GM12878 (cell line): ENCODE data around the gene OPRM1. TPM values are rescaled to one million over a fixed set of nuclear protein-coding genes. Genes with fewer than 3 reads are reported as not detected.

ENCODE experiments used
- ATAC-seq: fragments of 200-7000 bp; cut with Tn5 transposase; 3 replicates; pipeline ENCODE4 v1.9.1; 2020; ENCODE audit warnings: mild to moderate bottlenecking, moderate library complexity
- BruUV-seq: library from RNA; stranded (reverse); fragments of 400-500 nt; replicated peaks from 2 replicates; lab custom pipeline; 2021; lab: Mats Ljungman, UMichigan
- CTCF ChIA-PET: fragments of 300-600 bp; sonication (Branson Sonifier 250); formaldehyde crosslinking; extraction: SDS; loops from one replicate; lab custom pipeline; 2021; ENCODE audit warnings: inconsistent platforms; lab: Yijun Ruan, JAX
- POLR2A ChIA-PET: fragments of 350-600 bp; formaldehyde crosslinking; extraction: SDS; loops from one replicate; lab custom pipeline; 2021; ENCODE audit warnings: inconsistent platforms; lab: Charles Lee
- RAD21 ChIA-PET: fragments of 300-600 bp; sonication (Branson Sonifier 250); formaldehyde crosslinking; loops from one replicate; lab custom pipeline; 2023; ENCODE audit warnings: antibody characterized with exemption; ENCODE audit not compliant: unreplicated experiment; lab: Charles Lee
- SMC1A ChIA-PET: fragments of 300-600 bp; sonication (Branson Sonifier 250); formaldehyde crosslinking; loops from one replicate; lab custom pipeline; 2023; ENCODE audit not compliant: unreplicated experiment, uncharacterized antibody; lab: Charles Lee
- DNase-seq: peaks from one replicate; pipeline ENCODE4 v3.0.0-alpha.2; 2011; ENCODE audit warnings: low read depth, low spot score
- FAIRE-seq: peaks from 3 replicates; lab custom pipeline; 2011; peaks lifted over from hg19 to GRCh38; lab: Jason Lieb, UNC
- H2AFZ ChIP-seq: 2 replicates; pipeline ENCODE4 v1.6.0; 2011; ENCODE audit warnings: low read depth, low read length, control low read depth; ENCODE audit not compliant: control insufficient read depth
- H3K27ac ChIP-seq: 2 replicates; pipeline ENCODE4 v1.5.1; 2011; ENCODE audit warnings: control low read depth; ENCODE audit not compliant: control insufficient read depth, insufficient read depth
- H3K27me3 ChIP-seq, 2 experiments: replicated peaks in 1 of 2; 2 replicates each; pipeline versions ENCODE4 v1.6.0 to v1.6.1; 2011; ENCODE audit warnings: low read length in 1 of 2; ENCODE audit not compliant: control insufficient read depth in 2 of 2, insufficient read depth in 2 of 2
- H3K36me3 ChIP-seq, 2 experiments: 2 replicates each; pipeline ENCODE4 v1.5.1; 2011; ENCODE audit warnings: low read length in 1 of 2; ENCODE audit not compliant: control insufficient read depth in 2 of 2, insufficient read depth in 2 of 2
- H3K4me1 ChIP-seq: 2 replicates; pipeline ENCODE4 v1.6.1; 2011; ENCODE audit warnings: mild to moderate bottlenecking, low read length, moderate library complexity, mixed read lengths; ENCODE audit not compliant: control insufficient read depth, insufficient read depth
- H3K4me2 ChIP-seq: 2 replicates; pipeline ENCODE4 v1.6.0; 2011; ENCODE audit warnings: control low read depth; ENCODE audit not compliant: control insufficient read depth, insufficient read depth
- H3K4me3 ChIP-seq: fragments of 200-600 bp; sonication (generic); 2 replicates; pipeline ENCODE4 v1.5.1; 2016
- H3K79me2 ChIP-seq: 2 replicates; pipeline ENCODE4 v1.6.0; 2011; ENCODE audit warnings: low read length; ENCODE audit not compliant: control insufficient read depth, insufficient read depth
- H3K9ac ChIP-seq: 2 replicates; pipeline ENCODE4 v1.8.0; 2011; ENCODE audit warnings: low read length, control low read depth, mixed read lengths; ENCODE audit not compliant: control insufficient read depth, insufficient read depth
- H3K9me3 ChIP-seq: replicated peaks from 3 replicates; pipeline ENCODE4 v1.5.1; 2011; ENCODE audit warnings: mild to moderate bottlenecking, low read length; ENCODE audit not compliant: control insufficient read depth, insufficient read depth
- H4K20me1 ChIP-seq: 2 replicates; pipeline ENCODE4 v1.6.0; 2011; ENCODE audit not compliant: control insufficient read depth, insufficient read depth
- CREB1 ChIP-seq: IDR thresholded peaks from 2 replicates; pipeline ENCODE4 v1.6.1; 2012; ENCODE audit warnings: low read depth, mild to moderate bottlenecking, inconsistent platforms
- SPI1 ChIP-seq: IDR thresholded peaks from 2 replicates; pipeline ENCODE4 v1.6.1; 2011; ENCODE audit warnings: low read depth, mild to moderate bottlenecking, low read length, moderate library complexity, borderline replicate concordance; ENCODE audit not compliant: insufficient read depth
- WGBS: methylation state at CpG from one replicate; pipeline ENCODE4 v1.1.6; 2016; ENCODE audit warnings: low lambda C conversion rate; ENCODE audit not compliant: insufficient replicate concordance, insufficient coverage; ENCODE audit errors: missing lambda C conversion rate; 5-methylcytosine and 5-hydroxymethylcytosine counted together
- in situ Hi-C: fragments of 300-500 bp; cut with MboI; formaldehyde crosslinking; loops from 9 replicates; pipeline ENCODE4 v1.14.3; 2018; ENCODE audit warnings: mixed read lengths
- intact Hi-C: fragments of 100-400 bp; cut with micrococcal nuclease; formaldehyde crosslinking; loops from one replicate; pipeline ENCODE4 v1.14.2; 2022; ENCODE audit not compliant: unreplicated experiment
- polyA plus RNA-seq, 11 experiments: library from polyadenylated mRNA; depleted of rRNA in 4 of 11; unstranded in 6 of 11; stranded (reverse) in 5 of 11; fragments of >200 nt; fragmentation: Nextera tagmentation in 4 of 11; fragmentation: Illumina TruSeq in 1 of 11; extraction: Ambion mirVana in 4 of 11; extraction: Trizol in 1 of 11; gene quantifications; 1 replicate in 1 of 11; 2 replicates in 10 of 11; pipeline versions ENCODE4 v1.2.1 to v1.2.3, GENCODE V29; 2011 to 2016; ENCODE audit warnings: inconsistent platforms in 2 of 11, missing spikeins in 2 of 11, low read depth in 1 of 11
- total RNA-seq, 4 experiments: library from RNA; depleted of rRNA in 3 of 4; stranded (reverse); fragments of >200 nt in 3 of 4; fragmentation: Illumina TruSeq in 1 of 4; extraction: Trizol in 1 of 4; gene quantifications; 2 replicates each; pipeline versions ENCODE4 v1.2.1 to v1.2.3, GENCODE V29; 2013 to 2021
- TF ChIP-seq, protein P1 (sequence below): fragments of 450-650 bp; formaldehyde crosslinking; IDR thresholded peaks from 2 replicates; pipeline ENCODE4 v1.4.0; 2020; ENCODE audit warnings: mild to moderate bottlenecking, moderate library complexity

OPRM1 gene
- total and polyA plus RNA-seq, 10 of the 15 experiments (the other 5 are each of a cell fraction or from before 2014, with no cell fraction given) = not detected

- TF ChIP-seq, protein P1, sequence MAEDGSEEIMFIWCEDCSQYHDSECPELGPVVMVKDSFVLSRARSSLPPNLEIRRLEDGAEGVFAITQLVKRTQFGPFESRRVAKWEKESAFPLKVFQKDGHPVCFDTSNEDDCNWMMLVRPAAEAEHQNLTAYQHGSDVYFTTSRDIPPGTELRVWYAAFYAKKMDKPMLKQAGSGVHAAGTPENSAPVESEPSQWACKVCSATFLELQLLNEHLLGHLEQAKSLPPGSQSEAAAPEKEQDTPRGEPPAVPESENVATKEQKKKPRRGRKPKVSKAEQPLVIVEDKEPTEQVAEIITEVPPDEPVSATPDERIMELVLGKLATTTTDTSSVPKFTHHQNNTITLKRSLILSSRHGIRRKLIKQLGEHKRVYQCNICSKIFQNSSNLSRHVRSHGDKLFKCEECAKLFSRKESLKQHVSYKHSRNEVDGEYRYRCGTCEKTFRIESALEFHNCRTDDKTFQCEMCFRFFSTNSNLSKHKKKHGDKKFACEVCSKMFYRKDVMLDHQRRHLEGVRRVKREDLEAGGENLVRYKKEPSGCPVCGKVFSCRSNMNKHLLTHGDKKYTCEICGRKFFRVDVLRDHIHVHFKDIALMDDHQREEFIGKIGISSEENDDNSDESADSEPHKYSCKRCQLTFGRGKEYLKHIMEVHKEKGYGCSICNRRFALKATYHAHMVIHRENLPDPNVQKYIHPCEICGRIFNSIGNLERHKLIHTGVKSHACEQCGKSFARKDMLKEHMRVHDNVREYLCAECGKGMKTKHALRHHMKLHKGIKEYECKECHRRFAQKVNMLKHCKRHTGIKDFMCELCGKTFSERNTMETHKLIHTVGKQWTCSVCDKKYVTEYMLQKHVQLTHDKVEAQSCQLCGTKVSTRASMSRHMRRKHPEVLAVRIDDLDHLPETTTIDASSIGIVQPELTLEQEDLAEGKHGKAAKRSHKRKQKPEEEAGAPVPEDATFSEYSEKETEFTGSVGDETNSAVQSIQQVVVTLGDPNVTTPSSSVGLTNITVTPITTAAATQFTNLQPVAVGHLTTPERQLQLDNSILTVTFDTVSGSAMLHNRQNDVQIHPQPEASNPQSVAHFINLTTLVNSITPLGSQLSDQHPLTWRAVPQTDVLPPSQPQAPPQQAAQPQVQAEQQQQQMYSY = no peak
- TF ChIP-seq SPI1 = no peak
Observed at GRCh38 chr6:154206141-154206540, 167.1 kb downstream of the OPRM1 start (continued).

GRCh38 chr6:154206996-154207395 lies 168.0 kb downstream of the OPRM1 start:
- FAIRE-seq = no peak
- intact Hi-C loops = no loop called here
- no peak for TF ChIP-seq CREB1
- TF ChIP-seq, all 136 proteins: peak for 0
- H3K36me3 ChIP-seq = peaks cover 12 to 19% of the 10 kb centered on the region in 2 experiments
- no peak overlapping the region for H3K4me2 ChIP-seq
- H3K9me3 ChIP-seq = no peaks in the 10 kb centered on the region
- no peaks in the 10 kb centered on the region for H3K4me1 ChIP-seq
- ChIA-PET RAD21 (no interaction called here), CTCF (interaction anchor here (1.2 to 2.0 kb wide), 2 partner anchors 11 to 42 kb away, joined by 3 to 4 read pairs; no protein-coding TSS in a partner anchor), POLR2A (interaction anchor here (0.7 kb wide), 1 partner anchor 10 kb away, joined by 3 read pairs; no protein-coding TSS in a partner anchor), SMC1A (interaction anchor here (1.3 kb wide), 1 partner anchor 73 kb away, joined by 3 read pairs; no protein-coding TSS in a partner anchor)
- BruUV-seq = no TSS peak
- H3K27ac ChIP-seq = no peak overlapping the region
- H3K9ac ChIP-seq = no peak overlapping the region
- H3K4me3 ChIP-seq = no peak overlapping the region
- no peaks in the 10 kb centered on the region for H4K20me1 ChIP-seq
- H2AFZ ChIP-seq = no peak overlapping the region
- H3K27me3 ChIP-seq = no peaks in the 10 kb centered on the region
- WGBS = 46% methylated on average over 4 of the region's 4 CpGs
- DNase-seq (no peak), ATAC-seq (no peak)
- in situ Hi-C loops = no loop called here
- no peaks in the 10 kb centered on the region for H3K79me2 ChIP-seq
